Upper lobe of left lung (tissue), 4 donors: Measurements from ENCODE around the gene IQGAP1.

Experiments used
- POLR2A ChIP-seq, 4 donors: fragments of 450-650 bp; IDR thresholded peaks; one replicate each; pipeline ENCODE4 v1.5.1; 2016 to 2017; ENCODE audit warnings: antibody characterized with exemption in 4 of 4, mild to moderate bottlenecking in 2 of 4
- POLR2AphosphoS5 ChIP-seq, 2 donors: sonication (generic); formaldehyde crosslinking; IDR thresholded peaks; one replicate each; pipeline ENCODE4 v1.5.1; 2017; ENCODE audit warnings: antibody characterized with exemption in 2 of 2
- TF ChIP-seq, protein P1 (sequence below), 6 experiments: fragments of 450-650 bp in 4 of 6; fragments of 200-600 bp in 2 of 6; sonication (generic) in 2 of 6; IDR thresholded peaks; one replicate each; pipeline ENCODE4 v1.5.1; 2016 to 2019; ENCODE audit warnings: antibody characterized with exemption in 6 of 6

- no peak for TF ChIP-seq POLR2AphosphoS5 (IDR thresholded peaks at IDR 0.05)
- TF ChIP-seq, protein P1, sequence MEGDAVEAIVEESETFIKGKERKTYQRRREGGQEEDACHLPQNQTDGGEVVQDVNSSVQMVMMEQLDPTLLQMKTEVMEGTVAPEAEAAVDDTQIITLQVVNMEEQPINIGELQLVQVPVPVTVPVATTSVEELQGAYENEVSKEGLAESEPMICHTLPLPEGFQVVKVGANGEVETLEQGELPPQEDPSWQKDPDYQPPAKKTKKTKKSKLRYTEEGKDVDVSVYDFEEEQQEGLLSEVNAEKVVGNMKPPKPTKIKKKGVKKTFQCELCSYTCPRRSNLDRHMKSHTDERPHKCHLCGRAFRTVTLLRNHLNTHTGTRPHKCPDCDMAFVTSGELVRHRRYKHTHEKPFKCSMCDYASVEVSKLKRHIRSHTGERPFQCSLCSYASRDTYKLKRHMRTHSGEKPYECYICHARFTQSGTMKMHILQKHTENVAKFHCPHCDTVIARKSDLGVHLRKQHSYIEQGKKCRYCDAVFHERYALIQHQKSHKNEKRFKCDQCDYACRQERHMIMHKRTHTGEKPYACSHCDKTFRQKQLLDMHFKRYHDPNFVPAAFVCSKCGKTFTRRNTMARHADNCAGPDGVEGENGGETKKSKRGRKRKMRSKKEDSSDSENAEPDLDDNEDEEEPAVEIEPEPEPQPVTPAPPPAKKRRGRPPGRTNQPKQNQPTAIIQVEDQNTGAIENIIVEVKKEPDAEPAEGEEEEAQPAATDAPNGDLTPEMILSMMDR (IDR thresholded peaks at IDR 0.05) = no peak
- no peak for TF ChIP-seq POLR2A (IDR thresholded peaks at IDR 0.05)
Measured at GRCh38 chr15:90354986-90355385, 33.1 kb upstream of the IQGAP1 start.
